ENCODE results near the gene PCDHA3.
"Not testable (repeated sequence)": the region's sequence is repeated elsewhere in the genome, so short reads cannot be mapped to it uniquely, and the experiment has no call there.

The PCDHA3 gene

GRCh38 chr5:140800816-140801493 is at the start of gene PCDHA3:
Gene PCDHA3 (plus strand): TSS chr5:140801057.
- DNase-seq: no peak

GRCh38 chr5:140753561-140753960 is 47.3 kb upstream of the PCDHA3 start:
- DNase-seq: no peak

- no peak for DNase-seq
Measured at GRCh38 chr5:140764177-140764973, 36.5 kb upstream of the PCDHA3 start.

GRCh38 chr5:140767444-140767843 is 33.4 kb upstream of the PCDHA3 start:
- no peak for DNase-seq

GRCh38 chr5:140780512-140780911 is 20.3 kb upstream of the PCDHA3 start:
- DNase-seq: no peak

GRCh38 chr5:140785905-140786686 is 14.8 kb upstream of the PCDHA3 start, which contains the start of gene PCDHA1:
Gene PCDHA1 (plus strand): TSS chr5:140786140.
- DNase-seq: no peak

- not testable (repeated sequence) for DNase-seq
Measured at GRCh38 chr5:140787422-140787821, 13.4 kb upstream of the PCDHA3 start.

- not testable (repeated sequence) for DNase-seq
Measured at GRCh38 chr5:140787849-140788504, 12.9 kb upstream of the PCDHA3 start.

- no peak for DNase-seq
Measured at GRCh38 chr5:140791089-140791488, 9.8 kb upstream of the PCDHA3 start.

GRCh38 chr5:140794595-140795258 is 6.1 kb upstream of the PCDHA3 start, which contains the start of gene PCDHA2:
Gene PCDHA2 (plus strand): TSS chr5:140794852.
- DNase-seq: no peak

GRCh38 chr5:140795259-140795641 is 5.6 kb upstream of the PCDHA3 start:
- no peak for DNase-seq

- not testable (repeated sequence) for DNase-seq
Measured at GRCh38 chr5:140796072-140796717, 4.7 kb upstream of the PCDHA3 start.

GRCh38 chr5:140796718-140797095 is 4.2 kb upstream of the PCDHA3 start:
- DNase-seq: no peak

GRCh38 chr5:140801494-140801841 is 611 bp downstream of the PCDHA3 start:
- no peak for DNase-seq

- DNase-seq: not testable (repeated sequence)
Measured at GRCh38 chr5:140802381-140802780, 1.5 kb downstream of the PCDHA3 start.

- DNase-seq: no peak
Measured at GRCh38 chr5:140802781-140803271, 2.0 kb downstream of the PCDHA3 start.

GRCh38 chr5:140806834-140807775 is 6.2 kb downstream of the PCDHA3 start, which contains the start of gene PCDHA4:
Gene PCDHA4 (plus strand): TSS chr5:140807068.
- no peak for DNase-seq

- DNase-seq: not testable (repeated sequence)
Measured at GRCh38 chr5:140808241-140808888, 7.5 kb downstream of the PCDHA3 start.

GRCh38 chr5:140808889-140809291 is 8.0 kb downstream of the PCDHA3 start:
- no peak for DNase-seq
